Upper lobe of left lung (tissue), 4 donors: ENCODE data around the gene ATG9B.

Source experiments
- EP300 ChIP-seq, 4 donors: sonication (generic); formaldehyde crosslinking; IDR thresholded peaks; one replicate each; pipeline ENCODE4 v1.5.1; 2017; ENCODE audit warnings: antibody characterized with exemption in 4 of 4, control low read depth in 2 of 4
- POLR2A ChIP-seq, 4 donors: fragments of 450-650 bp; IDR thresholded peaks; one replicate each; pipeline ENCODE4 v1.5.1; 2016 to 2017; ENCODE audit warnings: antibody characterized with exemption in 4 of 4, mild to moderate bottlenecking in 2 of 4
- POLR2AphosphoS5 ChIP-seq, 2 donors: sonication (generic); formaldehyde crosslinking; IDR thresholded peaks; one replicate each; pipeline ENCODE4 v1.5.1; 2017; ENCODE audit warnings: antibody characterized with exemption in 2 of 2
- TF ChIP-seq, protein P1 (sequence below), 6 experiments: fragments of 450-650 bp in 4 of 6; fragments of 200-600 bp in 2 of 6; sonication (generic) in 2 of 6; IDR thresholded peaks; one replicate each; pipeline ENCODE4 v1.5.1; 2016 to 2019; ENCODE audit warnings: antibody characterized with exemption in 6 of 6

- TF ChIP-seq, protein P1, sequence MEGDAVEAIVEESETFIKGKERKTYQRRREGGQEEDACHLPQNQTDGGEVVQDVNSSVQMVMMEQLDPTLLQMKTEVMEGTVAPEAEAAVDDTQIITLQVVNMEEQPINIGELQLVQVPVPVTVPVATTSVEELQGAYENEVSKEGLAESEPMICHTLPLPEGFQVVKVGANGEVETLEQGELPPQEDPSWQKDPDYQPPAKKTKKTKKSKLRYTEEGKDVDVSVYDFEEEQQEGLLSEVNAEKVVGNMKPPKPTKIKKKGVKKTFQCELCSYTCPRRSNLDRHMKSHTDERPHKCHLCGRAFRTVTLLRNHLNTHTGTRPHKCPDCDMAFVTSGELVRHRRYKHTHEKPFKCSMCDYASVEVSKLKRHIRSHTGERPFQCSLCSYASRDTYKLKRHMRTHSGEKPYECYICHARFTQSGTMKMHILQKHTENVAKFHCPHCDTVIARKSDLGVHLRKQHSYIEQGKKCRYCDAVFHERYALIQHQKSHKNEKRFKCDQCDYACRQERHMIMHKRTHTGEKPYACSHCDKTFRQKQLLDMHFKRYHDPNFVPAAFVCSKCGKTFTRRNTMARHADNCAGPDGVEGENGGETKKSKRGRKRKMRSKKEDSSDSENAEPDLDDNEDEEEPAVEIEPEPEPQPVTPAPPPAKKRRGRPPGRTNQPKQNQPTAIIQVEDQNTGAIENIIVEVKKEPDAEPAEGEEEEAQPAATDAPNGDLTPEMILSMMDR (IDR thresholded peaks at IDR 0.05), result no peak
- TF ChIP-seq POLR2AphosphoS5 (IDR thresholded peaks at IDR 0.05), result no peak
- no peak for TF ChIP-seq POLR2A (IDR thresholded peaks at IDR 0.05)
- no peak for TF ChIP-seq EP300 (IDR thresholded peaks at IDR 0.05)
These were observed 43.6 kb downstream of the ATG9B start for GRCh38 chr7:150980663-150981062.
